Heart left ventricle (tissue), 13 donors: ENCODE measurements around the gene TBC1D5.

ENCODE experiments used
- CTCF ChIP-seq, 12 donors: fragments of 200-600 bp; sonication (generic) in 4 of 12; IDR thresholded peaks; one replicate each; pipeline versions ENCODE4 v1.5.0 to v1.8.0; 2018 to 2022; ENCODE audit warnings: antibody characterized with exemption in 12 of 12, mild to moderate bottlenecking in 5 of 12
- POLR2A ChIP-seq, 2 donors: fragments of 450-650 bp; IDR thresholded peaks; one replicate each; pipeline ENCODE4 v1.6.1; 2017; ENCODE audit warnings: antibody characterized with exemption in 2 of 2, mild to moderate bottlenecking in 2 of 2, moderate library complexity in 2 of 2
- donor health status: ischemic (EF 13 %, LVEDD 7.1; RV severe dilation, severe dysfunction).
- donor health status: DM: no; HTN: yes; CAD: no.
- donor health status: DM: no; HTN: no; CAD: no.
- donor health status: ischemic (EF 25% LVEDD 6.9; RV normal size, moderate dysfunction).
- donor health status: ischemic (EF 25% LVEDD 5.7; RV mildly dilated, moderate dysfunction).
- donor health status: ischemic (EF 35%, LVEDD 5.7; RV mildly dilated, moderate dysfunction).
- donor health status: nonischemic (EF 11% LVEDD 7.7; RV severe dilation, severe dysfunction).
- donor health status: DM: yes; HTN: yes; CAD: no.
- donor health status: PGD.
- donor health status: ischemic (EF 29% LVEDD 5.4; RV normal size, mild dysfunction).
- donor health status: nonischemic (EF 23%, LVEDD 6.1; RV moderate dilation, normal function).

- TF ChIP-seq CTCF (IDR thresholded peaks at IDR 0.05) (no peak), POLR2A (IDR thresholded peaks at IDR 0.05) (no peak)
These were observed 508.0 kb downstream of the TBC1D5 start for GRCh38 chr3:17234382-17234781.
